Measurements from ENCODE around the gene ZFPM1. TPM values are rescaled to one million over a fixed set of nuclear protein-coding genes. Genes with fewer than 3 reads are reported as not detected.

ZFPM1 gene
- total RNA-seq, 2 experiments from 2014 or later: 2.1 to 14.2 TPM

DNA sequence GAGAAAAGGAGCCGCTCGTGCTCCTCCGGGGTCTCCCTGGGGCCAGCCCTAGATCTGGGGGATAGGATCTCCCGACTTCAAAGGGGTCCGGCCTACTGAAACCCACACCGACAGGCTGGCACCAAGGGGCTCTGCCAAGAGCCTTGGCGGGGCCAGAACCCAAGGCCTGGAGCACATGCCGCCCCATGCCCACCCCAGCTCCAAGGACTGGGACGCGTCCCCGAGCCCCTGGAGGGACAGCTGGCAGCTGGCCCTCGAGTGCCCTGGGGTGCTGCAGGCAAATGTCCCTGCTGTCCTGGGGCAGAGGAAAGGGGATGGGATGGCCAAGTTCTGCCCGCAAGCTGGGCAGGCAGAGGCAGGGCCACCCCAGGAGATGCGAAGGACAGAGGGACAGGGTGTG, 31.8 kb upstream of the ZFPM1 start:
- no peaks in the 10 kb centered on the region for H3K36me3 ChIP-seq (ENCODE audit: insufficient read depth, low read length)
- H3K27ac ChIP-seq (ENCODE audit: low read depth, low read length, poor library complexity, severe bottlenecking): no peak overlapping the region
- H3K4me3 ChIP-seq (ENCODE audit: low read depth, low read length, poor library complexity, severe bottlenecking): no peak overlapping the region
- no peaks in the 10 kb centered on the region for H4K20me1 ChIP-seq (ENCODE audit: insufficient read depth, low read length)
- no peaks in the 10 kb centered on the region for H3K4me1 ChIP-seq (ENCODE audit: insufficient read depth, low read length, poor library complexity, severe bottlenecking)
- no peaks in the 10 kb centered on the region for H3K9me3 ChIP-seq (ENCODE audit: low read length)
- H3K4me2 ChIP-seq (ENCODE audit: low read length): no peak overlapping the region
- intact Hi-C loops (cut with micrococcal nuclease; ENCODE audit: unreplicated experiment): no loop called here
- POLR2A ChIA-PET: no interaction called here
- CTCF ChIA-PET (ENCODE audit: unreplicated experiment): no interaction called here
- no peaks in the 10 kb centered on the region for H3K79me2 ChIP-seq (ENCODE audit: insufficient read depth, low read depth, low read length)
- no TSS peak for BruUV-seq (replicated peaks)
- no peak overlapping the region for H2AFZ ChIP-seq (ENCODE audit: low read length)
- TF ChIP-seq EZH2phosphoT487 (IDR thresholded peaks at IDR 0.05; ENCODE audit: borderline replicate concordance, low read depth, low read length): no peak
- TF ChIP-seq, protein P1, sequence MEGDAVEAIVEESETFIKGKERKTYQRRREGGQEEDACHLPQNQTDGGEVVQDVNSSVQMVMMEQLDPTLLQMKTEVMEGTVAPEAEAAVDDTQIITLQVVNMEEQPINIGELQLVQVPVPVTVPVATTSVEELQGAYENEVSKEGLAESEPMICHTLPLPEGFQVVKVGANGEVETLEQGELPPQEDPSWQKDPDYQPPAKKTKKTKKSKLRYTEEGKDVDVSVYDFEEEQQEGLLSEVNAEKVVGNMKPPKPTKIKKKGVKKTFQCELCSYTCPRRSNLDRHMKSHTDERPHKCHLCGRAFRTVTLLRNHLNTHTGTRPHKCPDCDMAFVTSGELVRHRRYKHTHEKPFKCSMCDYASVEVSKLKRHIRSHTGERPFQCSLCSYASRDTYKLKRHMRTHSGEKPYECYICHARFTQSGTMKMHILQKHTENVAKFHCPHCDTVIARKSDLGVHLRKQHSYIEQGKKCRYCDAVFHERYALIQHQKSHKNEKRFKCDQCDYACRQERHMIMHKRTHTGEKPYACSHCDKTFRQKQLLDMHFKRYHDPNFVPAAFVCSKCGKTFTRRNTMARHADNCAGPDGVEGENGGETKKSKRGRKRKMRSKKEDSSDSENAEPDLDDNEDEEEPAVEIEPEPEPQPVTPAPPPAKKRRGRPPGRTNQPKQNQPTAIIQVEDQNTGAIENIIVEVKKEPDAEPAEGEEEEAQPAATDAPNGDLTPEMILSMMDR (conservative IDR thresholded peaks at IDR 0.05; ENCODE audit: low read length): no peak
- DNase-seq (ENCODE audit: low spot score): no peak
- no peaks in the 10 kb centered on the region for H3K9me2 ChIP-seq (ENCODE audit: insufficient read depth, low read length)

GRCh38 chr16:88421871-88422433, 31.1 kb upstream of the ZFPM1 start:
- Histone ChIP-seq H2AFZ (ENCODE audit: low read length) (no peak overlapping the region), H3K79me2 (ENCODE audit: insufficient read depth, low read depth, low read length) (no peaks in the 10 kb centered on the region), H4K20me1 (ENCODE audit: insufficient read depth, low read length) (no peaks in the 10 kb centered on the region), H3K4me2 (ENCODE audit: low read length) (no peak overlapping the region), H3K4me1 (ENCODE audit: insufficient read depth, low read length, poor library complexity, severe bottlenecking) (no peaks in the 10 kb centered on the region), H3K9me3 (ENCODE audit: low read length) (no peaks in the 10 kb centered on the region), H3K27ac (ENCODE audit: low read depth, low read length, poor library complexity, severe bottlenecking) (no peak overlapping the region), H3K9me2 (ENCODE audit: insufficient read depth, low read length) (no peaks in the 10 kb centered on the region), H3K36me3 (ENCODE audit: insufficient read depth, low read length) (no peaks in the 10 kb centered on the region), H3K4me3 (ENCODE audit: low read depth, low read length, poor library complexity, severe bottlenecking) (no peak overlapping the region)
- ChIA-PET CTCF (ENCODE audit: unreplicated experiment) (no interaction called here), POLR2A (no interaction called here)
- BruUV-seq (replicated peaks): no TSS peak
- intact Hi-C loops (cut with micrococcal nuclease; ENCODE audit: unreplicated experiment): no loop called here
- TF ChIP-seq, protein P1 (conservative IDR thresholded peaks at IDR 0.05; ENCODE audit: low read length): no peak
- no peak for TF ChIP-seq EZH2phosphoT487 (IDR thresholded peaks at IDR 0.05; ENCODE audit: borderline replicate concordance, low read depth, low read length)
- no peak for DNase-seq (ENCODE audit: low spot score)

DNA sequence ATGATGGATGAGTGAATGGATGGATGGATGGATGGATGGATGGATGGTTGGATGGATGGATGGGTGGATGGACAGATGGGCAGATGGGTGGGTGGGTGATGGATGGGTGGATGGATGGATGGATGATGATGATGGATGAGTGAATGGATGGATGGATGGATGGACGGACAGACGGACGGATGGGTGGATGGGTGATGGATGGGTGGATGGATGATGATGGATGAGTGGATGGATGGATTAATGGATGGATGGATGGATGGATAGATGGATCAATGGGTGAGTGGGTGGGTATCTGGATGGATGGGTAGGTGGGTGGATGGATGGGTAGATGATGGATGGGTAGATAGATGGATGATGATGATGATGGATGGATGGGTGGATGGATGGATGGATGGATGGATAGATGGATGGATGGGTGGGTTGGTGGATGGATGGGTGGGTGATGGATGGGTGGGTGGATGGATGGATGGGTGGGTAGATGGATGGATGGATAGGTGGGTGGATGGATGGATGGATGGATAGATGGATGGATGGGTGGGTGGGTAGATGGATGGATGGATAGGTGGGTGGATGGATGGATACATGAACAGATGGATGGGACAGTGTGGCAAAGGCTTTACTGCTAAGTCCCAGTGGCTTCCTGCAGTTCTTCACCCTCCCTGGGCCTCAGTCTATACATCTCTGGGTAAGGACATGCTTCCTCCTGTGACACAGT, 30.2 kb upstream of the ZFPM1 start:
- Histone ChIP-seq H3K9me3 (ENCODE audit: low read length) (no peaks in the 10 kb centered on the region), H3K4me2 (ENCODE audit: low read length) (no peak overlapping the region), H3K4me3 (ENCODE audit: low read depth, low read length, poor library complexity, severe bottlenecking) (no peak overlapping the region), H3K4me1 (ENCODE audit: insufficient read depth, low read length, poor library complexity, severe bottlenecking) (no peaks in the 10 kb centered on the region), H3K36me3 (ENCODE audit: insufficient read depth, low read length) (no peaks in the 10 kb centered on the region), H4K20me1 (ENCODE audit: insufficient read depth, low read length) (no peaks in the 10 kb centered on the region), H2AFZ (ENCODE audit: low read length) (no peak overlapping the region), H3K9me2 (ENCODE audit: insufficient read depth, low read length) (no peaks in the 10 kb centered on the region), H3K27ac (ENCODE audit: low read depth, low read length, poor library complexity, severe bottlenecking) (no peak overlapping the region), H3K79me2 (ENCODE audit: insufficient read depth, low read depth, low read length) (no peaks in the 10 kb centered on the region)
- TF ChIP-seq EZH2phosphoT487 (IDR thresholded peaks at IDR 0.05; ENCODE audit: borderline replicate concordance, low read depth, low read length): no peak
- TF ChIP-seq, protein P1 (conservative IDR thresholded peaks at IDR 0.05; ENCODE audit: low read length): no peak
- no peak for DNase-seq (ENCODE audit: low spot score)
- BruUV-seq (replicated peaks): no TSS peak
- CTCF ChIA-PET (ENCODE audit: unreplicated experiment): no interaction called here
- POLR2A ChIA-PET: no interaction called here
- intact Hi-C loops (cut with micrococcal nuclease; ENCODE audit: unreplicated experiment): no loop called here

Measured in OCI-LY7 (cell line).